H1 (cell line): Measurements from ENCODE around the gene PKN1. TPM values are rescaled to one million over a fixed set of nuclear protein-coding genes. Genes with fewer than 3 reads are reported as not detected.
A peak's percentile ranks its signal among the peaks of the same experiment; 100 is the strongest.

Experiments used
- CTCF ChIA-PET: fragments of 300-600 bp; sonication (Branson Sonifier 250); formaldehyde crosslinking; loops from one replicate; lab custom pipeline; 2021; ENCODE audit not compliant: partially characterized antibody; lab: Charles Lee
- POLR2A ChIA-PET: fragments of 300-600 bp; sonication (Branson Sonifier 250); formaldehyde crosslinking; loops from one replicate; lab custom pipeline; 2021; ENCODE audit warnings: inconsistent platforms; ENCODE audit not compliant: partially characterized antibody; lab: Charles Lee
- DNase-seq, 2 experiments: peaks; one replicate each; pipeline versions ENCODE4 v3.0.0 to v3.0.0-alpha.2; 2010 to 2022; ENCODE audit warnings: low spot score in 2 of 2, low read depth in 1 of 2, mixed read lengths in 1 of 2
- FAIRE-seq: peaks from 2 replicates; lab custom pipeline; 2011; peaks lifted over from hg19 to GRCh38; lab: Jason Lieb, UNC
- H2AFZ ChIP-seq: 2 replicates; pipeline ENCODE4 v1.8.1; 2012; ENCODE audit warnings: low read length, inconsistent platforms
- H2AK5ac ChIP-seq: 2 replicates; pipeline ENCODE4 v1.6.1; 2013; ENCODE audit warnings: low read depth, low read length
- H2BK120ac ChIP-seq: replicated peaks from 2 replicates; pipeline ENCODE3; 2013; ENCODE audit warnings: low read depth, low read length, inconsistent platforms
- H2BK12ac ChIP-seq: 2 replicates; pipeline ENCODE4 v1.6.1; 2013; ENCODE audit warnings: low read depth, low read length
- H2BK15ac ChIP-seq: 2 replicates; pipeline ENCODE4 v1.6.1; 2013; ENCODE audit warnings: low read length
- H2BK20ac ChIP-seq: 2 replicates; pipeline ENCODE4 v1.6.1; 2013; ENCODE audit warnings: low read length
- H2BK5ac ChIP-seq: 2 replicates; pipeline ENCODE4 v1.6.1; 2013; ENCODE audit warnings: low read depth, low read length
- H3K14ac ChIP-seq: 2 replicates; pipeline ENCODE4 v1.6.1; 2013; ENCODE audit warnings: inconsistent platforms; ENCODE audit not compliant: insufficient read length
- H3K18ac ChIP-seq: 2 replicates; pipeline ENCODE4 v1.6.1; 2013; ENCODE audit warnings: low read length; ENCODE audit errors: extremely low read depth
- H3K23ac ChIP-seq: 2 replicates; pipeline ENCODE4 v1.6.1; 2013; ENCODE audit warnings: inconsistent platforms; ENCODE audit not compliant: insufficient read length
- H3K23me2 ChIP-seq: 2 replicates; pipeline ENCODE4 v1.6.1; 2013; ENCODE audit warnings: low read depth, low read length
- H3K27ac ChIP-seq: 2 replicates; pipeline ENCODE4 v1.6.1; 2011; ENCODE audit warnings: low read depth, low read length, inconsistent platforms
- H3K27me3 ChIP-seq, 4 experiments: replicated peaks in 1 of 4; 1 replicate in 1 of 4; 2 replicates in 3 of 4; pipeline versions ENCODE4 v1.6.1 to v1.8.1; 2011 to 2013; ENCODE audit warnings: low read length in 3 of 4, mild to moderate bottlenecking in 3 of 4, inconsistent platforms in 2 of 4, mixed read lengths in 2 of 4, moderate library complexity in 1 of 4; ENCODE audit not compliant: control insufficient read depth in 3 of 4, insufficient read depth in 3 of 4; ENCODE audit errors: extremely low read depth in 1 of 4
- H3K36me3 ChIP-seq, 4 experiments: 2 replicates each; pipeline versions ENCODE4 v1.6.1 to v1.8.1; 2011 to 2013; ENCODE audit warnings: mild to moderate bottlenecking in 4 of 4, low read length in 3 of 4, moderate library complexity in 2 of 4, control low read depth in 1 of 4, inconsistent platforms in 1 of 4; ENCODE audit not compliant: insufficient read depth in 4 of 4, control insufficient read depth in 2 of 4
- H3K4ac ChIP-seq: replicated peaks from 2 replicates; pipeline ENCODE3; 2013; ENCODE audit warnings: low read length, low read depth, mixed read lengths, inconsistent platforms; ENCODE audit not compliant: insufficient read length
- H3K4me1 ChIP-seq, 4 experiments: replicated peaks in 1 of 4; 1 replicate in 1 of 4; 2 replicates in 3 of 4; pipeline versions ENCODE4 v1.6.1 to v1.8.1; 2011 to 2013; ENCODE audit warnings: low read length in 3 of 4, inconsistent platforms in 2 of 4, mixed read lengths in 1 of 4; ENCODE audit not compliant: insufficient read depth in 4 of 4, control insufficient read depth in 3 of 4
- H3K4me2 ChIP-seq, 2 experiments: 2 replicates each; pipeline versions ENCODE4 v1.6.1 to v1.8.1; 2011 to 2013; ENCODE audit warnings: low read depth in 2 of 2, low read length in 2 of 2, control low read depth in 1 of 2, inconsistent platforms in 1 of 2, mild to moderate bottlenecking in 1 of 2; ENCODE audit not compliant: insufficient read depth in 1 of 2
- H3K4me3 ChIP-seq, 4 experiments: fragments of 200-600, 300-600 bp in 1 of 4; sonication (generic), shearing (Covaris generic), sonication (Bioruptor Twin) in 1 of 4; 2 replicates each; pipeline versions ENCODE4 v1.5.1 to v1.8.1; 2011 to 2016; ENCODE audit warnings: low read length in 4 of 4, low read depth in 3 of 4, control low read depth in 2 of 4, inconsistent platforms in 2 of 4, mild to moderate bottlenecking in 2 of 4, mixed read lengths in 1 of 4, moderate library complexity in 1 of 4; ENCODE audit not compliant: insufficient read depth in 2 of 4; ENCODE audit errors: extremely low read depth in 1 of 4
- H3K56ac ChIP-seq: replicated peaks from 2 replicates; pipeline ENCODE3; 2013; ENCODE audit warnings: low read depth, mild to moderate bottlenecking, mixed read lengths, low read length, inconsistent platforms; ENCODE audit not compliant: insufficient read length
- H3K79me1 ChIP-seq: 2 replicates; pipeline ENCODE4 v1.6.1; 2013; ENCODE audit warnings: low read depth, low read length, control low read depth
- H3K79me2 ChIP-seq, 2 experiments: 2 replicates each; pipeline versions ENCODE4 v1.6.1 to v1.8.1; 2012 to 2013; ENCODE audit warnings: low read length in 2 of 2, mild to moderate bottlenecking in 2 of 2, inconsistent platforms in 1 of 2; ENCODE audit not compliant: insufficient read depth in 2 of 2, control insufficient read depth in 1 of 2
- H3K9ac ChIP-seq, 4 experiments: replicated peaks in 1 of 4; 1 replicate in 1 of 4; 2 replicates in 3 of 4; pipeline versions ENCODE4 v1.6.1 to v1.8.1; 2011 to 2013; ENCODE audit warnings: low read depth in 3 of 4, low read length in 3 of 4, control low read depth in 2 of 4, mild to moderate bottlenecking in 2 of 4, moderate library complexity in 2 of 4, inconsistent platforms in 1 of 4; ENCODE audit errors: extremely low read depth in 1 of 4
- H3K9me3 ChIP-seq, 2 experiments: 2 replicates each; pipeline versions ENCODE4 v1.6.1 to v1.8.1; 2012 to 2013; ENCODE audit warnings: mild to moderate bottlenecking in 2 of 2, moderate library complexity in 2 of 2, control low read depth in 1 of 2, inconsistent platforms in 1 of 2, low read depth in 1 of 2, low read length in 1 of 2, mixed read lengths in 1 of 2; ENCODE audit not compliant: insufficient read depth in 2 of 2
- H4K20me1 ChIP-seq, 2 experiments: replicated peaks in 1 of 2; 2 replicates each; pipeline versions ENCODE3 to v1.8.1; 2011 to 2013; ENCODE audit warnings: inconsistent platforms in 2 of 2, low read length in 2 of 2, mild to moderate bottlenecking in 1 of 2; ENCODE audit not compliant: insufficient read depth in 2 of 2, control insufficient read depth in 1 of 2
- H4K5ac ChIP-seq: 2 replicates; pipeline ENCODE4 v1.6.1; 2013; ENCODE audit warnings: low read length, low read depth, mixed read lengths, inconsistent platforms; ENCODE audit not compliant: insufficient read length
- H4K8ac ChIP-seq: 2 replicates; pipeline ENCODE4 v1.8.0; 2013; ENCODE audit warnings: mild to moderate bottlenecking, moderate library complexity, low read length, inconsistent platforms; ENCODE audit not compliant: insufficient read depth; ENCODE audit errors: extremely low read depth
- H4K91ac ChIP-seq: replicated peaks from 2 replicates; pipeline ENCODE3; 2013; ENCODE audit warnings: low read length, mixed read lengths, inconsistent platforms; ENCODE audit not compliant: insufficient read length
- HDAC6 ChIP-seq: IDR thresholded peaks from one replicate; pipeline ENCODE4 v1.7.1; 2012; ENCODE audit warnings: low read depth, mild to moderate bottlenecking, inconsistent platforms, low read length, moderate library complexity
- KDM1A ChIP-seq: fragments of 200-600, 300-600 bp; sonication (generic); IDR thresholded peaks from 2 replicates; pipeline ENCODE4 v1.7.1; 2016; ENCODE audit warnings: mild to moderate bottlenecking, low read length, borderline replicate concordance
- WGBS, 2 experiments: shearing (Covaris generic) in 1 of 2; methylation state at CpG; one replicate each; pipeline versions ENCODE4 v1.1.6 to v1.1.7; 2013 to 2015; ENCODE audit warnings: low lambda C conversion rate in 2 of 2, mixed read lengths in 2 of 2, inconsistent platforms in 1 of 2, low coverage in 1 of 2, missing lambda C conversion rate in 1 of 2; ENCODE audit not compliant: insufficient replicate concordance in 2 of 2, insufficient coverage in 1 of 2, insufficient read length in 1 of 2; ENCODE audit errors: extremely low coverage in 1 of 2, missing lambda C conversion rate in 1 of 2; 5-methylcytosine and 5-hydroxymethylcytosine counted together
- polyA plus RNA-seq, 7 experiments: library from polyadenylated mRNA; depleted of rRNA in 3 of 7; stranded (reverse) in 5 of 7; unstranded in 2 of 7; fragments of >200 nt in 5 of 7; fragments of 200-250 nt in 2 of 7; gene quantifications; 1 replicate in 5 of 7; 2 replicates in 1 of 7; 4 replicates in 1 of 7; pipeline versions ENCODE4 v1.2.1 to v1.2.3, GENCODE V29; 2011 to 2013; ENCODE audit warnings: missing spikeins in 2 of 7, mixed read lengths in 2 of 7
- total RNA-seq: library from RNA; stranded (reverse); fragmentation: NEBNext Ultra II Directional; extraction: Animal tissue kit (Norgen Biotek cat#: 25700); gene quantifications from 2 replicates; pipeline ENCODE4 v1.2.1, GENCODE V29; 2021

Gene PKN1
- total and polyA plus RNA-seq, 2 of the 8 experiments (the other 6 are each of a cell fraction or from before 2014, with no cell fraction given), result 65.2 to 162 TPM

DNA sequence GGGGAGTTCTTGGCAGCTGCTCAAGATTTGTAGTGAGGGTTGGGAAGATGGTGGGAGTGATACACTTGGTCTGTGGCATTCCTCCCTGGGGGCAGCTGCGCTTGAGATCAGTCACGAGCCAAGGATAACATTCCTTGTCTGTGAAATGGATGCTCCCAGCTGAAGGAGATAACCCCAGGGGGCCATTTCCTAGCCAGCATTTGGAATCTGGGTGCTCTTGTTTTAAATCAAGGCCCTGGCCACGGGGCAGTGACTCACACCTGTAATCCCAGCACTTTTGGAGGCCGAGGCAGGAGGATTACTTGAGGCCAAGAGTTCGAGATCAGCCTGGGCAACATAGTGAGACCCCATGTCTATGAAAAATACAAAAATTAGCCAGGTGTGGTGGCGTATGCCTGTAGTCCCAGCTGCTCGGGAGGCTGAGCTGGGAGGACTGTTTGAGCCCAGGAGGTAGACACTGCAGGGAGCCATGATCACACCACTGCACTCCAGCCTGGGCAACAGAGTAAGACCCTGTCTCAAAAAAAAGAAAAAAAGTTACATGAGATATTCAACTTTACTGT, 4.6 kb downstream of the PKN1 start:
- FAIRE-seq, result no peak

More for the DNA sequence above, 4.6 kb downstream of the PKN1 start:
- Histone ChIP-seq H2AFZ (no peak overlapping the region), H4K8ac (no peak overlapping the region), H3K4me3 (no peak overlapping the region), H3K36me3 (peaks cover 3 to 13% (median 7%) of the 10 kb centered on the region in 4 experiments; a peak in 6 of 8 replicates), H3K23me2 (no peaks in the 10 kb centered on the region; the same call in 1 of the 2 replicates), H3K79me2 (peaks cover 0 to 44% of the 10 kb centered on the region in 2 experiments; a peak in 2 of 4 replicates), H3K79me1 (peaks cover 17% of the 10 kb centered on the region), H3K9me3 (no peaks in the 10 kb centered on the region), H4K20me1 (peaks cover 9 to 16% of the 10 kb centered on the region in 2 experiments), H2BK120ac (no peak overlapping the region), H2BK15ac (no peak overlapping the region), H3K4ac (no peak overlapping the region), H2AK5ac (no peak overlapping the region), H4K5ac (no peak overlapping the region), H2BK12ac (no peak overlapping the region), H2BK20ac (no peak overlapping the region), H3K23ac (no peak overlapping the region), H3K4me1 (peaks cover 0 to 11% (median 3%) of the 10 kb centered on the region in 4 experiments; a peak in 5 of 7 replicates), H3K14ac (no peak overlapping the region), H3K56ac (no peak overlapping the region), H3K18ac (no peak overlapping the region), H3K9ac (no peak overlapping the region; a peak in 1 of 7 replicates), H3K27me3 (no peaks in the 10 kb centered on the region), H2BK5ac (no peak overlapping the region), H3K27ac (no peak overlapping the region), H4K91ac (no peak overlapping the region), H3K4me2 (no peak overlapping the region)
- TF ChIP-seq KDM1A, result peak; percentile 69; the same call in 1 of the 2 replicates
- TF ChIP-seq HDAC6, result no peak
- POLR2A ChIA-PET, result interaction anchor here (0.6 to 1.1 kb wide), 3 partner anchors 23 to 1683 kb away, joined by 3 read pairs; partner anchors contain the start of gene PTGER1
- 94% methylated on average over 7 of the region's 7 CpGs; no CpG with 5 or more reads in 1 of the 2 experiments for WGBS, 2 experiments
- DNase-seq, result no peak
- CTCF ChIA-PET, result interaction anchor here (0.5 to 1.6 kb wide), 4 partner anchors 10 to 437 kb away, joined by 3 to 6 read pairs (median 3); no protein-coding TSS in a partner anchor
